CD14-positive monocyte (primary cell): Measurements from ENCODE around the gene DLEC1. TPM values are rescaled to one million over a fixed set of nuclear protein-coding genes. Genes with fewer than 3 reads are reported as not detected.

Experiments used
- DNase-seq, 3 donors: peaks; one replicate each; pipeline ENCODE4 v3.0.0-alpha.2; 2011 to 2022
- H2AFZ ChIP-seq: 2 replicates; pipeline ENCODE4 v1.6.0; 2012; ENCODE audit warnings: mild to moderate bottlenecking, low read depth, low read length, inconsistent platforms; ENCODE audit not compliant: insufficient read depth, poor library complexity, severe bottlenecking
- H3K27ac ChIP-seq, 2 donors: 1 replicate in 1 of 2; 2 replicates in 1 of 2; pipeline ENCODE4 v1.5.1; 2012 to 2013; ENCODE audit warnings: low read length in 2 of 2, control low read depth in 1 of 2, inconsistent platforms in 1 of 2, low read depth in 1 of 2, mild to moderate bottlenecking in 1 of 2
- H3K27me3 ChIP-seq, 2 donors: one replicate each; pipeline versions ENCODE4 v1.6.0 to v1.6.1; 2011 to 2013; ENCODE audit warnings: low read length in 2 of 2; ENCODE audit not compliant: control insufficient read depth in 2 of 2, insufficient read depth in 2 of 2
- H3K36me3 ChIP-seq, 2 donors: replicated peaks in 1 of 2; 1 replicate in 1 of 2; 2 replicates in 1 of 2; pipeline versions ENCODE4 v1.5.1 to v1.6.1; 2012 to 2013; ENCODE audit warnings: low read length in 2 of 2, control low read depth in 1 of 2, inconsistent platforms in 1 of 2, mild to moderate bottlenecking in 1 of 2; ENCODE audit not compliant: insufficient read depth in 2 of 2, control insufficient read depth in 1 of 2
- H3K4me1 ChIP-seq, 2 donors: 1 replicate in 1 of 2; 2 replicates in 1 of 2; pipeline versions ENCODE4 v1.5.1 to v1.6.1; 2012 to 2013; ENCODE audit warnings: low read length in 2 of 2, control low read depth in 1 of 2, inconsistent platforms in 1 of 2, mild to moderate bottlenecking in 1 of 2, moderate library complexity in 1 of 2; ENCODE audit not compliant: insufficient read depth in 2 of 2, control insufficient read depth in 1 of 2
- H3K4me2 ChIP-seq: replicated peaks from 2 replicates; pipeline ENCODE3; 2012; ENCODE audit warnings: low read length, moderate library complexity, mild to moderate bottlenecking; ENCODE audit not compliant: poor library complexity, severe bottlenecking; ENCODE audit errors: extremely low read depth
- H3K4me3 ChIP-seq, 3 experiments: fragments of 200-600 bp in 1 of 3; sonication (generic) in 1 of 3; replicated peaks in 1 of 3; 1 replicate in 2 of 3; 2 replicates in 1 of 3; pipeline ENCODE4 v1.5.1; 2011 to 2013; ENCODE audit warnings: low read length in 3 of 3, mild to moderate bottlenecking in 3 of 3, control low read depth in 2 of 3, low read depth in 2 of 3, inconsistent platforms in 1 of 3, moderate library complexity in 1 of 3
- H3K79me2 ChIP-seq: 2 replicates; pipeline ENCODE4 v1.6.0; 2012; ENCODE audit warnings: mild to moderate bottlenecking, control low read depth, inconsistent platforms, low read length, moderate library complexity; ENCODE audit not compliant: insufficient read depth
- H3K9ac ChIP-seq: 2 replicates; pipeline ENCODE4 v1.6.0; 2017; ENCODE audit warnings: low read length, mild to moderate bottlenecking; ENCODE audit not compliant: insufficient read depth, poor library complexity, severe bottlenecking
- H3K9me3 ChIP-seq, 2 donors: replicated peaks in 1 of 2; 1 replicate in 1 of 2; 2 replicates in 1 of 2; pipeline versions ENCODE4 v1.5.1 to v1.6.1; 2012 to 2013; ENCODE audit warnings: low read length in 2 of 2, control low read depth in 1 of 2; ENCODE audit not compliant: control insufficient read depth in 1 of 2, insufficient read depth in 1 of 2
- H4K20me1 ChIP-seq: 2 replicates; pipeline ENCODE4 v1.6.0; 2012; ENCODE audit warnings: mild to moderate bottlenecking, low read length, control low read depth, moderate library complexity; ENCODE audit not compliant: insufficient read depth
- H3K27ac Mint-ChIP-seq, 7 donors: one replicate each; pipeline ENCODE4 v1.8.0; 2020; ENCODE audit warnings: mild to moderate bottlenecking in 7 of 7, mixed read lengths in 7 of 7, moderate library complexity in 6 of 7, inconsistent platforms in 2 of 7
- H3K27me3 Mint-ChIP-seq, 3 donors: one replicate each; pipeline ENCODE4 v1.8.0; 2021 to 2022; ENCODE audit warnings: low read depth in 3 of 3, mild to moderate bottlenecking in 3 of 3, mixed read lengths in 3 of 3, moderate library complexity in 3 of 3, inconsistent platforms in 1 of 3
- H3K36me3 Mint-ChIP-seq, 2 donors: one replicate each; pipeline ENCODE4 v1.8.0; 2020; ENCODE audit warnings: mixed read lengths in 2 of 2, inconsistent platforms in 1 of 2, mild to moderate bottlenecking in 1 of 2
- H3K4me1 Mint-ChIP-seq: one replicate; pipeline ENCODE4 v1.8.0; 2020; ENCODE audit warnings: mild to moderate bottlenecking, mixed read lengths
- H3K4me3 Mint-ChIP-seq, 2 donors: one replicate each; pipeline ENCODE4 v1.8.0; 2020; ENCODE audit warnings: mild to moderate bottlenecking in 2 of 2, mixed read lengths in 2 of 2, moderate library complexity in 1 of 2
- H3K9me3 Mint-ChIP-seq, 7 donors: one replicate each; pipeline ENCODE4 v1.8.0; 2020 to 2022; ENCODE audit warnings: mixed read lengths in 7 of 7, mild to moderate bottlenecking in 6 of 7, moderate library complexity in 6 of 7, inconsistent platforms in 2 of 7
- CTCF ChIP-seq: fragments of 200-600 bp; IDR thresholded peaks from one replicate; pipeline ENCODE4 v1.8.0; 2022; ENCODE audit warnings: antibody characterized with exemption, mild to moderate bottlenecking
- WGBS: methylation state at CpG from one replicate; pipeline ENCODE4 v1.1.5; 2013; ENCODE audit warnings: missing lambda C conversion rate; ENCODE audit not compliant: insufficient coverage; 5-methylcytosine and 5-hydroxymethylcytosine counted together
- intact Hi-C, 2 donors: fragments of 100-400 bp; cut with micrococcal nuclease; formaldehyde crosslinking; loops; one replicate each; pipeline versions ENCODE4 v1.15.0 to v1.15.1; 2023
- polyA plus RNA-seq, 3 donors: library from polyadenylated mRNA; depleted of rRNA in 1 of 3; unstranded in 2 of 3; stranded (reverse) in 1 of 3; fragments of 300-500 nt in 2 of 3; fragments of >200 nt in 1 of 3; fragmentation: Illumina TruSeq in 2 of 3; gene quantifications; 1 replicate in 2 of 3; 2 replicates in 1 of 3; pipeline ENCODE4 v1.2.3, GENCODE V29; 2012 to 2021

DLEC1 gene
- polyA plus RNA-seq, 3 donors: 0.11 to 0.81 (median 0.14) TPM

GRCh38 chr3:38008191-38008701 is 30.8 kb upstream of the DLEC1 start:
- Histone ChIP-seq H3K79me2 (no peaks in the 10 kb centered on the region), H3K9ac (no peak overlapping the region), H3K27ac (no peak overlapping the region), H3K4me2 (no peak overlapping the region), H3K4me1 (peaks cover 7 to 22% of the 10 kb centered on the region in 2 donors), H4K20me1 (no peaks in the 10 kb centered on the region), H3K9me3 (no peaks in the 10 kb centered on the region), H3K36me3 (peaks cover 43 to 56% of the 10 kb centered on the region in 2 donors), H3K27me3 (no peaks in the 10 kb centered on the region), H3K4me3 (no peak overlapping the region), H2AFZ (no peak overlapping the region)
- Mint-ChIP-seq H3K27me3 (peaks cover 0 to 3% (median 2%) of the 10 kb centered on the region in 3 donors), H3K4me1 (peaks cover 22% of the 10 kb centered on the region), H3K4me3 (no peak overlapping the region), H3K27ac (peak overlapping the region in 1 of 7 donors; percentile 42), H3K9me3 (no peaks in the 10 kb centered on the region), H3K36me3 (peaks cover 40 to 57% of the 10 kb centered on the region in 2 donors)
- DNase-seq: no peak
- WGBS: 97% methylated on average over 19 of the region's 19 CpGs
- TF ChIP-seq CTCF: no peak
- intact Hi-C loops: no loop called here

- TF ChIP-seq CTCF: no peak
- Mint-ChIP-seq H3K27me3 (peaks cover 0 to 3% (median 0%) of the 10 kb centered on the region in 3 donors), H3K4me1 (peaks cover 26% of the 10 kb centered on the region), H3K4me3 (no peak overlapping the region), H3K9me3 (no peaks in the 10 kb centered on the region), H3K27ac (peak overlapping the region in 5 of 7 donors; percentile 26 to 69 (median 46)), H3K36me3 (peaks cover 38 to 51% of the 10 kb centered on the region in 2 donors)
- Histone ChIP-seq H3K27ac (no peak overlapping the region), H3K4me2 (no peak overlapping the region), H3K9ac (no peak overlapping the region), H3K36me3 (peaks cover 40 to 49% of the 10 kb centered on the region in 2 donors), H3K4me3 (no peak overlapping the region), H3K9me3 (no peaks in the 10 kb centered on the region), H2AFZ (no peak overlapping the region), H4K20me1 (no peaks in the 10 kb centered on the region), H3K4me1 (peaks cover 13 to 22% of the 10 kb centered on the region in 2 donors), H3K27me3 (no peaks in the 10 kb centered on the region), H3K79me2 (no peaks in the 10 kb centered on the region)
- DNase-seq: no peak
- intact Hi-C loops: no loop called here
- whole genome bisulfite sequencing: 92% methylated on average over 12 of the region's 16 CpGs
These were observed 29.9 kb upstream of the DLEC1 start for GRCh38 chr3:38008971-38009580.
